Endothelial cell of umbilical vein (primary cell): ENCODE measurements around the gene SORCS3. TPM values are rescaled to one million over a fixed set of nuclear protein-coding genes. Genes with fewer than 3 reads are reported as not detected.

ENCODE experiments used
- BruUV-seq: library from RNA; stranded (reverse); fragments of 400-500 nt; replicated peaks from 2 replicates; lab custom pipeline; 2021; lab: Mats Ljungman, UMichigan
- CTCF ChIA-PET: fragments of 300-600, 350-600 bp; sonication (Branson Sonifier 250); formaldehyde crosslinking; loops from one replicate; lab custom pipeline; 2021; ENCODE audit warnings: antibody characterized with exemption, inconsistent platforms; lab: Charles Lee
- POLR2A ChIA-PET: fragments of 300-600, 350-600 bp; sonication (Branson Sonifier 250); formaldehyde crosslinking; loops from one replicate; lab custom pipeline; 2021; ENCODE audit warnings: antibody characterized with exemption, inconsistent platforms; lab: Charles Lee
- DNase-seq: peaks from one replicate; pipeline ENCODE4 v3.0.0-alpha.2; 2011; ENCODE audit warnings: low read depth, low spot score
- FAIRE-seq: peaks from 2 replicates; lab custom pipeline; 2011; peaks lifted over from hg19 to GRCh38; lab: Jason Lieb, UNC
- H2AFZ ChIP-seq: 2 replicates; pipeline ENCODE4 v1.6.0; 2012; ENCODE audit warnings: low read depth, low read length, control low read depth, inconsistent platforms
- H3K27ac ChIP-seq: 2 replicates; pipeline ENCODE4 v1.5.1; 2011; ENCODE audit warnings: low read depth, mild to moderate bottlenecking, control low read depth, low read length, moderate library complexity; ENCODE audit not compliant: insufficient read depth
- H3K27me3 ChIP-seq, 2 experiments: 2 replicates each; pipeline versions ENCODE4 v1.6.0 to v1.6.1; 2011; ENCODE audit warnings: low read length in 2 of 2, mixed read lengths in 1 of 2; ENCODE audit not compliant: control insufficient read depth in 2 of 2, insufficient read depth in 2 of 2
- H3K36me3 ChIP-seq, 2 experiments: 2 replicates in 1 of 2; 3 replicates in 1 of 2; pipeline ENCODE4 v1.5.1; 2011; ENCODE audit warnings: low read length in 2 of 2, mild to moderate bottlenecking in 1 of 2, moderate library complexity in 1 of 2; ENCODE audit not compliant: control insufficient read depth in 2 of 2, insufficient read depth in 2 of 2; ENCODE audit errors: extremely low read depth in 1 of 2
- H3K4me1 ChIP-seq: 3 replicates; pipeline ENCODE4 v1.5.1; 2011; ENCODE audit warnings: mild to moderate bottlenecking, low read length; ENCODE audit not compliant: control insufficient read depth, insufficient read depth; ENCODE audit errors: extremely low read depth
- H3K4me2 ChIP-seq: 2 replicates; pipeline ENCODE4 v1.6.1; 2011; ENCODE audit warnings: low read length, control low read depth, mixed read lengths; ENCODE audit not compliant: insufficient read depth
- H3K4me3 ChIP-seq, 3 experiments: fragments of 200-600 bp in 1 of 3; sonication (generic), shearing (Covaris generic) in 1 of 3; replicated peaks in 1 of 3; 2 replicates each; pipeline ENCODE4 v1.5.1; 2011 to 2016; ENCODE audit warnings: control low read depth in 3 of 3, low read length in 3 of 3, mild to moderate bottlenecking in 2 of 3, inconsistent platforms in 1 of 3, low read depth in 1 of 3, moderate library complexity in 1 of 3; ENCODE audit not compliant: insufficient read depth in 1 of 3
- H3K79me2 ChIP-seq: 2 replicates; pipeline ENCODE4 v1.6.0; 2012; ENCODE audit warnings: low read length, inconsistent platforms; ENCODE audit not compliant: control insufficient read depth, insufficient read depth
- H3K9ac ChIP-seq: replicated peaks from 2 replicates; pipeline ENCODE3; 2011; ENCODE audit warnings: low read length, control low read depth; ENCODE audit not compliant: insufficient read depth; ENCODE audit errors: extremely low read depth
- H3K9me1 ChIP-seq: replicated peaks from 3 replicates; pipeline ENCODE4 v1.6.0; 2011; ENCODE audit warnings: mild to moderate bottlenecking, low read length; ENCODE audit not compliant: control insufficient read depth, insufficient read depth; ENCODE audit errors: extremely low read depth
- H3K9me3 ChIP-seq: replicated peaks from 2 replicates; pipeline ENCODE4 v1.5.1; 2012; ENCODE audit warnings: low read length, inconsistent platforms; ENCODE audit not compliant: control insufficient read depth, insufficient read depth
- H4K20me1 ChIP-seq: replicated peaks from 2 replicates; pipeline ENCODE3; 2011; ENCODE audit warnings: mild to moderate bottlenecking, low read length; ENCODE audit not compliant: control insufficient read depth, insufficient read depth; ENCODE audit errors: extremely low read depth
- EZH2 ChIP-seq: IDR thresholded peaks from 2 replicates; pipeline ENCODE4 v1.6.1; 2012; ENCODE audit warnings: borderline replicate concordance, low read depth, mild to moderate bottlenecking, moderate library complexity, low read length, inconsistent platforms; ENCODE audit not compliant: severe bottlenecking
- FOS ChIP-seq: IDR thresholded peaks from 2 replicates; pipeline ENCODE4 v1.6.1; 2011; ENCODE audit warnings: mild to moderate bottlenecking, low read length, moderate library complexity, borderline replicate concordance; ENCODE audit not compliant: insufficient read depth
- GATA2 ChIP-seq: IDR thresholded peaks from 2 replicates; pipeline ENCODE4 v1.7.0; 2011; ENCODE audit warnings: low read depth, mild to moderate bottlenecking, moderate library complexity, mixed read lengths, low read length; ENCODE audit not compliant: insufficient read length, insufficient read depth
- JUN ChIP-seq: IDR thresholded peaks from 2 replicates; pipeline ENCODE4 v1.6.1; 2011; ENCODE audit warnings: borderline replicate concordance, low read depth; ENCODE audit not compliant: insufficient read length, insufficient read depth
- MYC ChIP-seq: IDR thresholded peaks from one replicate; pipeline ENCODE4 v1.6.1; 2011; ENCODE audit warnings: mild to moderate bottlenecking, low read depth, low read length
- POLR2A ChIP-seq: IDR thresholded peaks from 2 replicates; pipeline ENCODE4 v1.6.1; 2012; ENCODE audit warnings: low read depth, mild to moderate bottlenecking, control low read depth, low read length
- POLR2AphosphoS5 ChIP-seq: IDR thresholded peaks from 2 replicates; pipeline ENCODE4 v1.6.1; 2012; ENCODE audit warnings: low read depth, mild to moderate bottlenecking, control low read depth, low read length, moderate library complexity; ENCODE audit not compliant: insufficient read depth
- dilution Hi-C: fragments of 300-500 bp; cut with MboI; formaldehyde crosslinking; loops from one replicate; pipeline ENCODE4 v1.15.0; 2019; ENCODE audit warnings: low sequenced_read_pairs; ENCODE audit not compliant: extremely low pct_ligation_motif_present
- intact Hi-C: fragments of 100-400 bp; cut with micrococcal nuclease; formaldehyde crosslinking; loops from one replicate; pipeline ENCODE4 v1.10.0; 2022
- polyA plus RNA-seq, 4 experiments: library from polyadenylated mRNA; depleted of rRNA in 3 of 4; stranded (reverse) in 3 of 4; unstranded in 1 of 4; fragments of >200 nt; gene quantifications; 2 replicates each; pipeline versions ENCODE4 v1.2.1 to v1.2.3, GENCODE V29; 2011 to 2012; ENCODE audit warnings: missing spikeins in 1 of 4
- total RNA-seq: library from RNA; stranded (reverse); gene quantifications from 2 replicates; pipeline ENCODE4 v1.2.3, GENCODE V29; 2021
- TF ChIP-seq, protein P1 (sequence below): IDR thresholded peaks from 2 replicates; pipeline ENCODE4 v1.6.1; 2011; ENCODE audit not compliant: insufficient read depth, insufficient read length
- TF ChIP-seq, protein P2 (sequence below), 2 donors: IDR thresholded peaks; 1 replicate in 1 of 2; 2 replicates in 1 of 2; pipeline ENCODE4 v1.5.1; 2011; ENCODE audit warnings: low read length in 2 of 2, mild to moderate bottlenecking in 2 of 2, moderate library complexity in 2 of 2, control low read depth in 1 of 2, inconsistent platforms in 1 of 2, low read depth in 1 of 2; ENCODE audit not compliant: insufficient read depth in 1 of 2; ENCODE audit errors: extremely low read depth in 1 of 2

SORCS3 gene
- total and polyA plus RNA-seq, 2 donors (not counting 3 experiments of a cell fraction or from before 2014, with no cell fraction given): not detected

DNA sequence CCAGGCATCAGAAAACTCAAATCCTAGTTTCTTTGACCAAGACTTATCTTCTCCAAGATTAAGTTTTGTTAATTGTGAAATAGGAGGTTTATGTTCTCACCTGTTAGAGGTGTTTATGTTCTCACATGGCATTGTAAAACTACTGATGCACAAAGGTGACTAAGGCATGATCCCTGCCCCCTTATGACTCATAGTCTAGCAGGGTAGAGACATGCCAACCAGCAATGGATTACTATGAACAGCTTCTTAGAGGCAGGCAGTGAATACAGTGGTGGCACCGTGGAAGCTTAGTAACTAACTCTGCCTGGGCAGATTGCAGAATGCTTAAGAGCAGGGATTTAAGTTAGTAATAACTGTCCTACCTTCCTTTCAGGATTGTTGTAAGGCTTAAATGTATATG is 400.9 kb downstream of the SORCS3 start:
- intact Hi-C loops (no loop called here), dilution Hi-C loops (no loop called here)
- no peaks in the 10 kb centered on the region for H3K27me3 ChIP-seq
- POLR2A ChIA-PET: no interaction called here
- no peaks in the 10 kb centered on the region for H4K20me1 ChIP-seq
- TF ChIP-seq GATA2 (no peak), POLR2AphosphoS5 (no peak), FOS (no peak), JUN (no peak), MYC (no peak), POLR2A (no peak), EZH2 (no peak)
- TF ChIP-seq, protein P1, sequence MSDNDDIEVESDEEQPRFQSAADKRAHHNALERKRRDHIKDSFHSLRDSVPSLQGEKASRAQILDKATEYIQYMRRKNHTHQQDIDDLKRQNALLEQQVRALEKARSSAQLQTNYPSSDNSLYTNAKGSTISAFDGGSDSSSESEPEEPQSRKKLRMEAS: no peak
- TF ChIP-seq, protein P2, sequence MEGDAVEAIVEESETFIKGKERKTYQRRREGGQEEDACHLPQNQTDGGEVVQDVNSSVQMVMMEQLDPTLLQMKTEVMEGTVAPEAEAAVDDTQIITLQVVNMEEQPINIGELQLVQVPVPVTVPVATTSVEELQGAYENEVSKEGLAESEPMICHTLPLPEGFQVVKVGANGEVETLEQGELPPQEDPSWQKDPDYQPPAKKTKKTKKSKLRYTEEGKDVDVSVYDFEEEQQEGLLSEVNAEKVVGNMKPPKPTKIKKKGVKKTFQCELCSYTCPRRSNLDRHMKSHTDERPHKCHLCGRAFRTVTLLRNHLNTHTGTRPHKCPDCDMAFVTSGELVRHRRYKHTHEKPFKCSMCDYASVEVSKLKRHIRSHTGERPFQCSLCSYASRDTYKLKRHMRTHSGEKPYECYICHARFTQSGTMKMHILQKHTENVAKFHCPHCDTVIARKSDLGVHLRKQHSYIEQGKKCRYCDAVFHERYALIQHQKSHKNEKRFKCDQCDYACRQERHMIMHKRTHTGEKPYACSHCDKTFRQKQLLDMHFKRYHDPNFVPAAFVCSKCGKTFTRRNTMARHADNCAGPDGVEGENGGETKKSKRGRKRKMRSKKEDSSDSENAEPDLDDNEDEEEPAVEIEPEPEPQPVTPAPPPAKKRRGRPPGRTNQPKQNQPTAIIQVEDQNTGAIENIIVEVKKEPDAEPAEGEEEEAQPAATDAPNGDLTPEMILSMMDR (IDR thresholded peaks at IDR 0.05; ENCODE audit: extremely low read depth in 1 of 2, insufficient read depth in 1 of 2, low read depth in 1 of 2, low read length in 2 of 2): no peak
- FAIRE-seq (no peak), DNase-seq (no peak)
- H3K4me3 ChIP-seq: no peak overlapping the region
- H3K27ac ChIP-seq: no peak overlapping the region
- H3K9me1 ChIP-seq: no peaks in the 10 kb centered on the region
- no peak overlapping the region for H3K4me2 ChIP-seq
- no peaks in the 10 kb centered on the region for H3K4me1 ChIP-seq
- CTCF ChIA-PET: no interaction called here
- H3K9me3 ChIP-seq: peaks cover 2% of the 10 kb centered on the region
- H2AFZ ChIP-seq: no peak overlapping the region
- no peaks in the 10 kb centered on the region for H3K79me2 ChIP-seq
- BruUV-seq: no TSS peak
- no peak overlapping the region for H3K9ac ChIP-seq
- no peaks in the 10 kb centered on the region for H3K36me3 ChIP-seq
